RWPE2 (cell line): ENCODE results near the gene MGMT.

ENCODE experiments used
- ATAC-seq: fragments of 200-7000 bp; cut with Tn5 transposase; 3 replicates; pipeline ENCODE4 v1.9.1; 2021; ENCODE audit warnings: low read depth
- DNase-seq: peaks from one replicate; pipeline ENCODE4 v3.0.0-alpha.2; 2020; ENCODE audit warnings: low spot score
- H3K27ac ChIP-seq: fragments of 450-650 bp; 2 replicates; pipeline ENCODE4 v1.5.1; 2017; ENCODE audit warnings: mild to moderate bottlenecking; ENCODE audit not compliant: poor library complexity, severe bottlenecking
- H3K27me3 ChIP-seq: fragments of 250-450 bp; sonication (Bioruptor Pico); 2 replicates; pipeline ENCODE4 v1.5.1; 2021; ENCODE audit warnings: mild to moderate bottlenecking, moderate library complexity; ENCODE audit not compliant: insufficient read depth, poor library complexity, severe bottlenecking
- H3K36me3 ChIP-seq: fragments of 250-450 bp; sonication (Bioruptor Pico); 2 replicates; pipeline ENCODE4 v1.5.1; 2020; ENCODE audit warnings: low read depth, mild to moderate bottlenecking, moderate library complexity
- H3K4me1 ChIP-seq: fragments of 250-450 bp; sonication (Bioruptor Pico); 2 replicates; pipeline ENCODE4 v1.5.1; 2021; ENCODE audit warnings: mild to moderate bottlenecking, moderate library complexity; ENCODE audit not compliant: insufficient read depth, poor library complexity, severe bottlenecking
- H3K4me3 ChIP-seq: fragments of 250-450 bp; sonication (Bioruptor Pico); 2 replicates; pipeline ENCODE4 v1.5.1; 2021; ENCODE audit warnings: mild to moderate bottlenecking, moderate library complexity; ENCODE audit not compliant: severe bottlenecking
- H3K9me3 ChIP-seq: fragments of 250-450 bp; sonication (Bioruptor Pico); 2 replicates; pipeline ENCODE4 v1.5.1; 2021; ENCODE audit warnings: mild to moderate bottlenecking, moderate library complexity; ENCODE audit not compliant: severe bottlenecking
- TF ChIP-seq, protein P1 (sequence below): fragments of 450-650 bp; IDR thresholded peaks from one replicate; pipeline ENCODE4 v1.5.1; 2017; ENCODE audit warnings: mild to moderate bottlenecking, moderate library complexity; ENCODE audit not compliant: poor library complexity, severe bottlenecking

MGMT gene

DNA sequence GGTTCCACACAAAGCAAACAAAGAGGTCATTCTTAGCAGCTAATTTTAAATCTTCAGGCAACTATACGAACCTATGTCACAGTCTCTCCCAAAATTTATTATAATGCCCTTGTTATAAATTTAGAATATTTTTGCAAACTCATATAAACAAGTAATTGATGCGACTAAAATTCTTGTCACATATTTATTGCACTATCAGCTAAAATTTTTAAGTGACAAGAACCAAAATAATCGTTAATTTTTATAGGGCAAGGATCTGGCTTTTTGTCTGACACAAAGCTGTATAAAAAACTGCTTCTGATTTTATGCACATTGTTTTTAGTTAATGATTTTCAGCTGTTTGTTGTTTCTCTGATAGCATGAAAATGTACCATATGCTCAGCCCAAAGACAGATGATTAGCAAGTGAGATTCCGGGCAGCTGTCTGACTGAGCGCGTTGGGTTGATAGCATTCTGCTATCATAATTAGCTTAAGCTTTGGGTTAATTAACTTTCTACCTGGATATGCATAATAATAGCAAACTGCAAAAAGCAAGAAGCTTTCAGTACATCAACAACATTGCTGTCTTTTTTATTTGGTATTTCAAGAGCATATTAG is 136.0 kb downstream of the MGMT start:
- no peaks in the 10 kb centered on the region for H3K36me3 ChIP-seq
- no peak overlapping the region for H3K27ac ChIP-seq
- no peak overlapping the region for H3K4me3 ChIP-seq
- H3K27me3 ChIP-seq = no peaks in the 10 kb centered on the region
- no peaks in the 10 kb centered on the region for H3K4me1 ChIP-seq
- H3K9me3 ChIP-seq = no peaks in the 10 kb centered on the region
- DNase-seq (no peak), ATAC-seq (no peak)
- TF ChIP-seq, protein P1, sequence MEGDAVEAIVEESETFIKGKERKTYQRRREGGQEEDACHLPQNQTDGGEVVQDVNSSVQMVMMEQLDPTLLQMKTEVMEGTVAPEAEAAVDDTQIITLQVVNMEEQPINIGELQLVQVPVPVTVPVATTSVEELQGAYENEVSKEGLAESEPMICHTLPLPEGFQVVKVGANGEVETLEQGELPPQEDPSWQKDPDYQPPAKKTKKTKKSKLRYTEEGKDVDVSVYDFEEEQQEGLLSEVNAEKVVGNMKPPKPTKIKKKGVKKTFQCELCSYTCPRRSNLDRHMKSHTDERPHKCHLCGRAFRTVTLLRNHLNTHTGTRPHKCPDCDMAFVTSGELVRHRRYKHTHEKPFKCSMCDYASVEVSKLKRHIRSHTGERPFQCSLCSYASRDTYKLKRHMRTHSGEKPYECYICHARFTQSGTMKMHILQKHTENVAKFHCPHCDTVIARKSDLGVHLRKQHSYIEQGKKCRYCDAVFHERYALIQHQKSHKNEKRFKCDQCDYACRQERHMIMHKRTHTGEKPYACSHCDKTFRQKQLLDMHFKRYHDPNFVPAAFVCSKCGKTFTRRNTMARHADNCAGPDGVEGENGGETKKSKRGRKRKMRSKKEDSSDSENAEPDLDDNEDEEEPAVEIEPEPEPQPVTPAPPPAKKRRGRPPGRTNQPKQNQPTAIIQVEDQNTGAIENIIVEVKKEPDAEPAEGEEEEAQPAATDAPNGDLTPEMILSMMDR = no peak

DNA sequence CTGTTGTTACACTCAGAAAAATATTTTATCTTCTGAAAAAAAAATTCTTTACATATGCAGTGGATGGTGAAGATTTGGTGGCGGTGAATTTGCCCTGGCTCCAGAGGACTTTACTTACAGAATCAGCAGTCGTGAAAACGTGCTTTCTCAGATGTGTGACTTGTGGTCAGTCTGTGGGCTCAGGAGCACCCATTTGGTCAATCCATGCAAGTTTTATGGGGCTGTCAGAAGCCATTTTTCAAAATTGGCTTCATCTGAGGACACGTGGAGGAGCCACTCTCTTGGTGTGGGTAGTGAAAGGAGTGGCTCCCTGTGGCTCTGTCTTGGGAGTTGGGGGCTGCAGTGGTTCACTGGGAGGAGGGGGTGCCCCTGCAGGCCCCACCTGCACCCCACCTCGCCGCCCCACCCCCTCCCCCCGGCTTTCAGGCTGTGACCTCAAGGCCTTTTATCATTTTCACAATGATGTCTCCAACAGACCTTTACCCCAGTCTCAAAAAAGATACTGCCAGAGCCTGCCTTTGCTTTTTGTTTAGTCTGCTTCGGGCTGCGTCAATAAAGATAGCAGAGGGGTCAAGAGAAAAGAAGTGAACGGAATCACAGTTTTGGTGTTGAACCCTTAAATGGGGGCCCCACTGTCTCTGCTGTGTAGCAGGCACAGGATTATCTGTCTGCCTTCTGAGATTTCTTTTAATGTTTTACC is 137.4 kb downstream of the MGMT start:
- Histone ChIP-seq H3K36me3 (no peaks in the 10 kb centered on the region), H3K9me3 (no peaks in the 10 kb centered on the region), H3K4me1 (no peaks in the 10 kb centered on the region), H3K27me3 (no peaks in the 10 kb centered on the region), H3K27ac (no peak overlapping the region), H3K4me3 (no peak overlapping the region)
- no peak for DNase-seq
- ATAC-seq = no peak
- TF ChIP-seq, protein P1 = no peak

DNA sequence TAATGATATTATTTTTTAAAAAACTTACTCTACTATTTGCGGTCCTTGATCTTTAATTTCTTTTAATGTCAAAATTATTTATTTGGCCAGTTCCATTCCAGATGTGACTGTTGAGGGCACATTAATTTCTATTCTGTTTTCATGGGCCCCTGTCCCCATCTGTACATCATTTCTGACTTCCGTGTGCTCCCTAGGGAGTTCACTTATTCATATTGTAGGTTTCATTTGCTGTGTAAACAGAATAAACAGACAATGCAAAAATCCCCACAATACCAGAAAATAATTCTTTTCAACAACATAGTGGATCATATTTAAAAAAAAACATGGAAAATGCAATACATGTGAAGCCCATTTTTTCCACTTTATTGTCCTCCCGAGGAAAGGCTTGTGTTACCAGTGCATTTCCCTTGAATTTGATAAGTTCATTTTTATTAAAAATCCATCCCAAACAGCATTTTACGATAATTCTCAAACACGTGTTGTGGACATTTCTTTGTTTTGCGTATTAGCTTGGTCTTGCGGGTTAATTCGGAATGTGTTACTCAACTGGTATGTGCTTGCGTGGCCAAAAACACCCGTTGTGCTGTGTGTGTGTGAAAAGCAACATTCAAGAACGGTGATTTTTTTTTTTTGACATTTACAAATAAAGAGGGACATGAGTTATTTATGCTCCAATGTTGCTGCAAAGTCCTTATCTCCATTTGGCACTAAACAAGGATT is 138.4 kb downstream of the MGMT start:
- Histone ChIP-seq H3K27ac (no peak overlapping the region), H3K27me3 (no peaks in the 10 kb centered on the region), H3K36me3 (no peaks in the 10 kb centered on the region), H3K4me1 (no peaks in the 10 kb centered on the region), H3K9me3 (no peaks in the 10 kb centered on the region), H3K4me3 (no peak overlapping the region)
- no peak for DNase-seq
- ATAC-seq = no peak
- TF ChIP-seq, protein P1 = no peak

DNA sequence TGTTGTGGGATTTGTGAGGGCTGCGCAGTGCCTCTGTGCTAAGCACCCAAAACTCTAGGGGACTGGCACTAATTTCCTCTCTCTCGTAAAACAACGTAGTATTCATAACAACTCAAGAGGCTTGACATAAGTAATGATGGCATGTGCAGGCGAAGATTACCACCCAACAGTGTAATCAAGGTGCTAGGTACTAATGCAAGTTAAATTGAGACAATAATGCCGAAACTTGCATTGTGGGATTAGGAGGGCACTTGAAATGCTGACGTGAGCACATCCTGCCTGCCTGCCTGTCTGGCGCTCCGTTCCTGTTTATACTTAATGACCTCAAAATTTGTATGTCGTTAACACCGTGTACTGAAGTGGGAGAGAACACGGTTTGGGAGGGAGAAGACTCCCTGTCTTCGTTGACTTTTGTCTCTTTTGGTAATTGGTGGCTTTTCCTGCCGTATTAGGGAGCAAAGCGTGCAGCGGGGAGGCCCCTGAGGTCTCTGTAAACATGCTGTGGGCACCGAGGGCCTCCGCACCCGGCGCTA is 139.0 kb downstream of the MGMT start:
- Histone ChIP-seq H3K4me3 (no peak overlapping the region), H3K4me1 (no peaks in the 10 kb centered on the region), H3K27me3 (no peaks in the 10 kb centered on the region), H3K9me3 (no peaks in the 10 kb centered on the region), H3K27ac (no peak overlapping the region), H3K36me3 (no peaks in the 10 kb centered on the region)
- TF ChIP-seq, protein P1 = no peak
- DNase-seq (no peak), ATAC-seq (no peak)
